GM12874 (cell line): ENCODE data around the gene LFNG.

Source experiments
- CTCF ChIP-seq: IDR thresholded peaks from 2 replicates; pipeline ENCODE4 v1.5.1; 2011; ENCODE audit warnings: low read depth, mild to moderate bottlenecking, control low read depth, low read length, moderate library complexity; ENCODE audit not compliant: insufficient read depth

Gene LFNG

GRCh38 chr7:2474813-2475677 is 44.5 kb upstream of the LFNG start:
- TF ChIP-seq CTCF, result no peak

GRCh38 chr7:2475678-2476015 is 43.9 kb upstream of the LFNG start:
- TF ChIP-seq CTCF, result no peak

GRCh38 chr7:2476298-2476697 is 43.3 kb upstream of the LFNG start, which contains the start of gene GRIFIN:
Gene GRIFIN, minus strand, starts transcription at chr7:2476398. Its CDS starts 15 bp downstream, at chr7:2476383.
- TF ChIP-seq CTCF, result no peak

GRCh38 chr7:2476776-2477446 is 42.7 kb upstream of the LFNG start:
- no peak for TF ChIP-seq CTCF

GRCh38 chr7:2477447-2478398 is 41.9 kb upstream of the LFNG start:
- TF ChIP-seq CTCF, result peak; percentile 76

GRCh38 chr7:2478399-2478785 is 41.2 kb upstream of the LFNG start:
- TF ChIP-seq CTCF, result no peak

- no peak for TF ChIP-seq CTCF
Observed at GRCh38 chr7:2478800-2479199, 40.8 kb upstream of the LFNG start.
